SK-N-SH treated with all-trans-retinoic acid at 6 μM for 48 hours (cell line): Measurements from ENCODE around the gene BSDC1.

Experiments
- ATAC-seq: fragments of 200-7000 bp; cut with Tn5 transposase; 3 replicates; pipeline ENCODE4 v1.9.1; 2020; ENCODE audit warnings: mild to moderate bottlenecking, moderate library complexity
- ARNTL ChIP-seq: fragments of 450-650 bp; formaldehyde crosslinking; IDR thresholded peaks from 2 replicates; pipeline ENCODE4 v1.5.0; 2020; ENCODE audit warnings: low read depth, mild to moderate bottlenecking, moderate library complexity, borderline replicate concordance
- BACH2 ChIP-seq: fragments of 250-450 bp; sonication (Bioruptor Pico); IDR thresholded peaks from 2 replicates; pipeline ENCODE4 v1.9.0; 2021; ENCODE audit warnings: mild to moderate bottlenecking, borderline replicate concordance
- CSDC2 ChIP-seq: fragments of 250-450 bp; sonication (Bioruptor Pico); IDR thresholded peaks from 2 replicates; pipeline ENCODE4 v1.5.0; 2020; ENCODE audit warnings: mild to moderate bottlenecking, moderate library complexity
- CSRNP3 ChIP-seq: fragments of 250-450 bp; sonication (Bioruptor Pico); IDR thresholded peaks from 2 replicates; pipeline ENCODE4 v1.5.1; 2021; ENCODE audit warnings: mild to moderate bottlenecking, moderate library complexity
- GLIS3 ChIP-seq: fragments of 250-450 bp; sonication (Bioruptor Pico); IDR thresholded peaks from 2 replicates; pipeline ENCODE4 v1.5.0; 2020; ENCODE audit warnings: mild to moderate bottlenecking, moderate library complexity
- OSR1 ChIP-seq: fragments of 250-450 bp; sonication (Bioruptor Pico); IDR thresholded peaks from 2 replicates; pipeline ENCODE4 v1.8.0; 2022; ENCODE audit warnings: moderate library complexity, mild to moderate bottlenecking, inconsistent platforms
- PPARA ChIP-seq: fragments of 250-450 bp; sonication (Bioruptor Pico); IDR thresholded peaks from 2 replicates; pipeline ENCODE4 v1.5.0; 2020; ENCODE audit warnings: mild to moderate bottlenecking, borderline replicate concordance
- RARB ChIP-seq: fragments of 250-450 bp; sonication (Bioruptor Pico); IDR thresholded peaks from 2 replicates; pipeline ENCODE4 v1.8.0; 2021; ENCODE audit warnings: mild to moderate bottlenecking, moderate library complexity
- SNAI2 ChIP-seq: fragments of 250-450 bp; sonication (Bioruptor Pico); IDR thresholded peaks from 2 replicates; pipeline ENCODE4 v1.5.0; 2020; ENCODE audit warnings: mild to moderate bottlenecking, moderate library complexity
- TCF4 ChIP-seq: fragments of 250-450 bp; sonication (Bioruptor Pico); IDR thresholded peaks from 2 replicates; pipeline ENCODE4 v1.8.0; 2021; ENCODE audit warnings: mild to moderate bottlenecking, moderate library complexity, borderline replicate concordance
- ZC3H10 ChIP-seq: fragments of 250-450 bp; sonication (Bioruptor Pico); IDR thresholded peaks from 2 replicates; pipeline ENCODE4 v1.5.1; 2021; ENCODE audit warnings: mild to moderate bottlenecking, moderate library complexity
- ZFP3 ChIP-seq: fragments of 250-450 bp; sonication (Bioruptor Pico); IDR thresholded peaks from 2 replicates; pipeline ENCODE4 v1.5.0; 2020; ENCODE audit warnings: mild to moderate bottlenecking, moderate library complexity
- ZFP30 ChIP-seq: fragments of 450-650 bp; formaldehyde crosslinking; IDR thresholded peaks from 2 replicates; pipeline ENCODE4 v1.5.0; 2022; ENCODE audit warnings: mild to moderate bottlenecking, moderate library complexity
- ZNF565 ChIP-seq: fragments of 450-650 bp; formaldehyde crosslinking; conservative IDR thresholded peaks from 2 replicates; pipeline ENCODE4 v1.5.0; 2020; ENCODE audit warnings: low read depth, mild to moderate bottlenecking, moderate library complexity
- ZNF70 ChIP-seq: fragments of 450-650 bp; formaldehyde crosslinking; IDR thresholded peaks from 2 replicates; pipeline ENCODE4 v1.5.0; 2020; ENCODE audit warnings: mild to moderate bottlenecking, moderate library complexity
- ZNF8 ChIP-seq: fragments of 450-650 bp; formaldehyde crosslinking; IDR thresholded peaks from 2 replicates; pipeline ENCODE4 v1.5.0; 2020; ENCODE audit warnings: mild to moderate bottlenecking, moderate library complexity
- TF ChIP-seq, protein P1 (sequence below): fragments of 250-450 bp; sonication (Bioruptor Pico); IDR thresholded peaks from 2 replicates; pipeline ENCODE4 v1.8.0; 2020; ENCODE audit warnings: mild to moderate bottlenecking, moderate library complexity, borderline replicate concordance
- TF ChIP-seq, protein P2 (sequence below): fragments of 250-450 bp; sonication (Bioruptor Pico); IDR thresholded peaks from 2 replicates; pipeline ENCODE4 v1.5.0; 2020; ENCODE audit warnings: mild to moderate bottlenecking, moderate library complexity
- TF ChIP-seq, protein P3 (sequence below): fragments of 250-450 bp; sonication (Bioruptor Pico); IDR thresholded peaks from 2 replicates; pipeline ENCODE4 v1.5.1; 2020; ENCODE audit warnings: low read depth, mild to moderate bottlenecking, moderate library complexity

The BSDC1 gene

DNA sequence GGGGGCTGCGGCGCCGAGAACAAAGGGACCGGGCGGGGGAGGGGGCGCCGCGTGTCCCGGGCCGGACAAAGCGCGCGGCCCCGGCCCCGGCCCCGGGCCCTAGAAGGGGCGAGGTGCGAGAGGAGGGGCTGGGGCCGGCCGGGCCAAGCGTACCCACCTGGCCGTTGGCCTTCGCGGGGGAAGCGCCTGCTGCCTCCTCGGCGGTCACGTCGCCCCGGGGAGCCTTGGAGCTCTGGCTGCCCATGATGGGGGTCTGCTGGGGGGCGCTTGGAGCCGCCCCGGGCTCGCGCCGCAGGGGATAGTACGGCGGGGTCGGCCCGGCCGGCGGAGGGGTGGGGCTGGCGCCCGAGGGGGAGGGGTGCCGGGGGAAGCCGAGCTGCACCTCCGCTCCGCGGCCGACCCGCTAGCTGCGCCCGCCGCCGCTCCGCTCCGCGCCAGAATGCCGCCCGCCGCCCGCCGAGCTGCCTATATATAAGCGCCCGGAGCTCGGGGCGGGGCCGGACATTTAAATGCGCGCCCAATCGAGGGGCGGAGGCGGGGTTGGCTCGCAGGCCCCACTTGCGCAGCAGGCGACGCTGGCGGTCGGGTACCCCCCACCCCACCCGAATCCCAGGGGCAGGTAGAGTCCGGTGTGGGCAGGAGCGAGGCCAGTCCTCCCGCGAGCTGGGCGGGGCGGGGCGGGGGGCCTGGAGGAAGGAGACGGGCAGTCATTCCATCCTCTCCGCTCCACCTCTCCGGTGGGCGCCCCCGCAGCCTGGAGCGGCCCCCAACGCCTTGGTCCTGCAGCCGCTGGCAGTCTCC lies 58.3 kb downstream of the BSDC1 start, which contains the start of gene MARCKSL1:
Gene MARCKSL1, minus strand, starts transcription at position 444 of the 801 bp plus-strand sequence. Its CDS starts 200 bp downstream, at position 244.
- TF ChIP-seq ARNTL (CRISPR knock-in tag) = no peak
- TF ChIP-seq, protein P1, sequence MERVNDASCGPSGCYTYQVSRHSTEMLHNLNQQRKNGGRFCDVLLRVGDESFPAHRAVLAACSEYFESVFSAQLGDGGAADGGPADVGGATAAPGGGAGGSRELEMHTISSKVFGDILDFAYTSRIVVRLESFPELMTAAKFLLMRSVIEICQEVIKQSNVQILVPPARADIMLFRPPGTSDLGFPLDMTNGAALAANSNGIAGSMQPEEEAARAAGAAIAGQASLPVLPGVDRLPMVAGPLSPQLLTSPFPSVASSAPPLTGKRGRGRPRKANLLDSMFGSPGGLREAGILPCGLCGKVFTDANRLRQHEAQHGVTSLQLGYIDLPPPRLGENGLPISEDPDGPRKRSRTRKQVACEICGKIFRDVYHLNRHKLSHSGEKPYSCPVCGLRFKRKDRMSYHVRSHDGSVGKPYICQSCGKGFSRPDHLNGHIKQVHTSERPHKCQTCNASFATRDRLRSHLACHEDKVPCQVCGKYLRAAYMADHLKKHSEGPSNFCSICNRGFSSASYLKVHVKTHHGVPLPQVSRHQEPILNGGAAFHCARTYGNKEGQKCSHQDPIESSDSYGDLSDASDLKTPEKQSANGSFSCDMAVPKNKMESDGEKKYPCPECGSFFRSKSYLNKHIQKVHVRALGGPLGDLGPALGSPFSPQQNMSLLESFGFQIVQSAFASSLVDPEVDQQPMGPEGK (CRISPR knock-in tag) = peak; percentile 32; the same call in 1 of the 2 replicates
- TF ChIP-seq, all 23 proteins: peak for 1
- peak; percentile 69 for ATAC-seq

DNA sequence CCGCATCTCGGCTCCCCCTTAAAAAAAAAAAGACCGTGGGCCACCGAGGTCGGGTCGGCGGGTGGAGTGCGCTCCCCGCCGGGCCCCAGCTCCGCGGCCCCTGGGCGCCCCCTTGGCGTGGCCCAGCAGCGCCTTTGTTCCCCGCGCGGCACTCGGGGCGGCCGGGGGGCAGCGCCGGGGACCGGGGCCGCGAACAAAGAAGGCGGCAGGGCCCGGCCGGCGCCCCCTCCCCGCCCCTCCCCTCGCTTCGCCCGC lies 58.8 kb downstream of the BSDC1 start:
- TF ChIP-seq BACH2 (CRISPR knock-in tag) (no peak), OSR1 (CRISPR knock-in tag) (no peak), TCF4 (CRISPR knock-in tag) (no peak), PPARA (CRISPR knock-in tag) (no peak), ZNF565 (CRISPR knock-in tag) (no peak), ARNTL (CRISPR knock-in tag) (no peak), CSRNP3 (no peak), ZFP3 (no peak), RARB (CRISPR knock-in tag) (no peak), CSDC2 (CRISPR knock-in tag) (no peak), ZNF70 (CRISPR knock-in tag) (no peak), ZC3H10 (no peak), GLIS3 (CRISPR knock-in tag) (no peak), ZNF8 (CRISPR knock-in tag) (no peak), ZFP30 (CRISPR knock-in tag) (no peak)
- TF ChIP-seq, protein P2, sequence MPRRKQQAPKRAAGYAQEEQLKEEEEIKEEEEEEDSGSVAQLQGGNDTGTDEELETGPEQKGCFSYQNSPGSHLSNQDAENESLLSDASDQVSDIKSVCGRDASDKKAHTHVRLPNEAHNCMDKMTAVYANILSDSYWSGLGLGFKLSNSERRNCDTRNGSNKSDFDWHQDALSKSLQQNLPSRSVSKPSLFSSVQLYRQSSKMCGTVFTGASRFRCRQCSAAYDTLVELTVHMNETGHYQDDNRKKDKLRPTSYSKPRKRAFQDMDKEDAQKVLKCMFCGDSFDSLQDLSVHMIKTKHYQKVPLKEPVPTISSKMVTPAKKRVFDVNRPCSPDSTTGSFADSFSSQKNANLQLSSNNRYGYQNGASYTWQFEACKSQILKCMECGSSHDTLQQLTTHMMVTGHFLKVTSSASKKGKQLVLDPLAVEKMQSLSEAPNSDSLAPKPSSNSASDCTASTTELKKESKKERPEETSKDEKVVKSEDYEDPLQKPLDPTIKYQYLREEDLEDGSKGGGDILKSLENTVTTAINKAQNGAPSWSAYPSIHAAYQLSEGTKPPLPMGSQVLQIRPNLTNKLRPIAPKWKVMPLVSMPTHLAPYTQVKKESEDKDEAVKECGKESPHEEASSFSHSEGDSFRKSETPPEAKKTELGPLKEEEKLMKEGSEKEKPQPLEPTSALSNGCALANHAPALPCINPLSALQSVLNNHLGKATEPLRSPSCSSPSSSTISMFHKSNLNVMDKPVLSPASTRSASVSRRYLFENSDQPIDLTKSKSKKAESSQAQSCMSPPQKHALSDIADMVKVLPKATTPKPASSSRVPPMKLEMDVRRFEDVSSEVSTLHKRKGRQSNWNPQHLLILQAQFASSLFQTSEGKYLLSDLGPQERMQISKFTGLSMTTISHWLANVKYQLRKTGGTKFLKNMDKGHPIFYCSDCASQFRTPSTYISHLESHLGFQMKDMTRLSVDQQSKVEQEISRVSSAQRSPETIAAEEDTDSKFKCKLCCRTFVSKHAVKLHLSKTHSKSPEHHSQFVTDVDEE (CRISPR knock-in tag) = no peak
- TF ChIP-seq, protein P3, sequence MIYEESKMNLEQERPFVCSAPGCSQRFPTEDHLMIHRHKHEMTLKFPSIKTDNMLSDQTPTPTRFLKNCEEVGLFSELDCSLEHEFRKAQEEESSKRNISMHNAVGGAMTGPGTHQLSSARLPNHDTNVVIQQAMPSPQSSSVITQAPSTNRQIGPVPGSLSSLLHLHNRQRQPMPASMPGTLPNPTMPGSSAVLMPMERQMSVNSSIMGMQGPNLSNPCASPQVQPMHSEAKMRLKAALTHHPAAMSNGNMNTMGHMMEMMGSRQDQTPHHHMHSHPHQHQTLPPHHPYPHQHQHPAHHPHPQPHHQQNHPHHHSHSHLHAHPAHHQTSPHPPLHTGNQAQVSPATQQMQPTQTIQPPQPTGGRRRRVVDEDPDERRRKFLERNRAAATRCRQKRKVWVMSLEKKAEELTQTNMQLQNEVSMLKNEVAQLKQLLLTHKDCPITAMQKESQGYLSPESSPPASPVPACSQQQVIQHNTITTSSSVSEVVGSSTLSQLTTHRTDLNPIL (CRISPR knock-in tag) = no peak
- peak; percentile 3; the same call in 2 of the 3 replicates for ATAC-seq

GRCh38 chr1:32334864-32335534 lies 59.2 kb downstream of the BSDC1 start:
- peak; percentile 62 for ATAC-seq

More at GRCh38 chr1:32334864-32335534, 59.2 kb downstream of the BSDC1 start:
- TF ChIP-seq, protein P3 (CRISPR knock-in tag) = no peak
- TF ChIP-seq RARB (CRISPR knock-in tag) = no peak
- TF ChIP-seq, protein P1 (CRISPR knock-in tag) = 0 out of 2 replicates have a peak, but pooled peaks have one; percentile 42
- no peak for TF ChIP-seq ZNF8 (CRISPR knock-in tag)
- TF ChIP-seq SNAI2 (CRISPR knock-in tag) = no peak
